HG02610 (cell line): ENCODE results near the gene SRSF7.
"Not testable (repeated sequence)": the region's sequence is repeated elsewhere in the genome, so short reads cannot be mapped to it uniquely, and the experiment has no call there.

Source experiments
- ATAC-seq: cut with Tn5 transposase; IDR thresholded peaks from one replicate; pipeline ENCODE4 v1.9.1; 2021; ENCODE audit warnings: mild to moderate bottlenecking, moderate library complexity; ENCODE audit not compliant: unreplicated experiment

Gene SRSF7

GRCh38 chr2:38706846-38707345, 44.3 kb downstream of the SRSF7 start:
- no peak for ATAC-seq

DNA sequence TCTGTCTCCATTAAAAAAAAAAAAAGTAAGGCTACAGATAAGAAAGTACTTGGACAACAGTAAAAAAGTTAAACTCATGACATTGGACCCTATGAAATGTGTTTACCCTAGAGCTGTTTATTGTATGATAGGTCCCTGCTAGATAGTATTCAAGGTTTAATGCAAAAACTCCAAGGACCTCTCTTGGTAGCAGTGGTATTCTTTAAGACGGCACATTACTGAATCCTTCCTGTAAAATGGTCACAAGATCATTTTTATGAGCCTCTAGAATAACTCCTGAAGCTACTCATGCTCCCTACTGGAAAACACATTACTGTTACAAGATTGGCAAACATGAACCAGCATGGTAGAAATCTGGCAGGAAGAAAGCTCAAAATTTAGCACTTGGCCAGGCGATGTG, 46.5 kb downstream of the SRSF7 start:
- ATAC-seq = no peak

DNA sequence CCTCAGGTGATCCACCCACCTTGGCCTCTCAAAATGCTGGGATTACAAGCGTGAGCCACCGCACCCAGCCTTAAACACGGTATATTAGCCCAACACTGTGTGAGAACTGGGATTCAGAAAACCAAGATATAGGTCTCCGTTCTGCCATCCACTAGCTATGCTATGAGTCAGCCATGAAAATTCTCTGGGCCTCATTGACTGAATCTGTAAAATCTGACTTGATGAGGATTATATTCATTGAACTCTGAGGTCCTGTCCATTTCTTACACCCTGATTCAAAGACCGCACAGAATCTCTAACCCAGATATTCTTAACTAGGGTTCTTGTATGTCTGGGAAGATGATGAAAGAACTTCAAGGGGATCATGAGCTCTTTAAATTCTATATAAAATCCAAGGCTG, 47.8 kb downstream of the SRSF7 start:
- not testable (repeated sequence) for ATAC-seq

DNA sequence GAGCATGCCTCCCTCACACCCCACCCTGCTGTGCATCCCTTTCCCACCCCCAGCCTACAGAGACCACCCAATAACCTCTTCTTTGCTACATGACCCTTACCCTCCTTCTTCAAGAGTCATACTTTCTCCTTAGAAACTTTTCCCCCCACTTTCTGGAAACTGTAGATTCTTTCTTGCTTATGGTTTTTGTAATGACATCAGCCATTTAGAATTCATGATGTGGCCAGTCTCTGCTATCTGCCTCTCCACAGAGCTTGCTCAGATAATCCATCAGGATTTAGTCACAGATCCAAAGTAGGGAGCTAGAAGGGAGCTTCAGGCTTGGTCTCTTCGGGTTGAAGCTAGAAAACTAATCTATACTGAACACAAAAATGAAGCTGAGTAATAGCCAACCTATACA, 48.7 kb downstream of the SRSF7 start:
- ATAC-seq = no peak

DNA sequence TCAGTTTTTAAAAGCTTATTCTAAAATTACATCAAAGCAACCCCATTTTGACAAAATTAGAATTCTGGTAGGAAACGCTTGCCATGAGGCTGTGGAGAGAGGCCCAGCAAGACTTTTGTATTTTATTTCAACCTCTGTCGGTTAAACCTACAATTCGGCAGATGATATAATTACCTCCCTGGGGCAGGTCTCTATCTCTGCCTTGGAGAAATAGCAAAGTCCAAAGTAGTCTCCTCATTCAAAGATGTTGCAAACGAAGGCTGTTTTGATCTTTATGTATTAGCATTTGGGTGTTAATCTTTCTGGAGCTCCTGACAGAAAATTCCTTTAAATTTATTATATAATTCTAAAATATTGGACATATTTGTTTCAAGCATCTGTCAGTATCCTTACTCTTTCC, 49.6 kb downstream of the SRSF7 start:
- ATAC-seq = no peak

DNA sequence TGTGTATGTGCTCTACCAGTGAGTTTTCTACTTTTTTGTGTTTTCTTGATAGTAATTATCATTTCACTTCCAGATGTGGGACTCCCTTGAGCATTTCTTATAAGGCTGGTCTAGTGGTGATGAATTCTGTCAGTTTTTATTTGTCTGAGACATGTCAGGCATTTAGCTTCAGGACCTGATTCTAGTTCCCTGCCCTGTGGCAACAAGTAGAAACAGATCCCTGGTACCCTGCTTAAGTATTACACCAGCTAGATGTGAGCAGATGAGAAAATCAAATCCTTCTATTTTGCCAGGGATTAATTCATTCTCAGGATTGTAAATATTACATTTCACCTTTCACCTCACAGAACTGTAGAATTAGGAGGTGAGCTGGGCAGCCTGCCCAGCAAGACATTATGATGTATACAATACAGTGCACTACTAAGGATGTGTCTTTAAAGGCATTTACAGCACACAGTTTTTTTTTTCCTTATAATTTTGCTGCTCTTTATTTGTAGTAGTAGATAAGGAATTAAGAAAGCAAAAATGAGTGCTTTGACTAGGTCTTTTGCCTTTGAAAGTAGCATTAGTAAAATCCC, 50.2 kb downstream of the SRSF7 start:
- ATAC-seq = no peak

DNA sequence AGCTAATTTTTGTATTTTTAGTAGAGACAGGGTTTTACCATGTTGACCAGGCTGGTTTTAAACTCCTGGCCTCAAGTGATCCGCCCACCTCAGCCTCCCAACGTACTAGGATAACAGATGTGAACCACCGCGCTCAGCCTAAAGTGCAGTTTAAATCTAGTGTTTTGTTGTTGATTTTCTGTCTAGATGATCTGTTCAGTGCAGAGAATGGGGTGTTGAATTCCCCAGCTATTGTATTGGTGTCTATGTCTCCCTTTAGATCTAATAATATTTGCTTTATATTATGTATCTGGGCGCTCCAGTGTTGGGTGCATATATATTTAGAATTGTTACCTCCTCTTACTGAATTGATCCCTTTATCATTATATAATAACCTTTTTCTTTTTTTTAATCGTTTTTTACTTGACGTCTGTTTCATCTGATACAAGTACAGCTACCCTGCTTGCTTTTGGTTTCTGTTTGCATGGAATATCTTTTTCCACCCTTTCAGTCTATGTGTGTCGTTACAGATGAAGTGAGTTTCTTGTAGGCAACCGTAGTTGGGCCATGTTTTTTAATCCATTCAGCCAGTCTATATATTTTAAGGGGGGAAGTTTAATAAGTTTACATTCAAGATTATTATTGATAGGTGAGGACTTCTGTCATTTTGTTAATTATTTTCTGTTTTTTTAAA, 50.9 kb downstream of the SRSF7 start:
- ATAC-seq = no peak

DNA sequence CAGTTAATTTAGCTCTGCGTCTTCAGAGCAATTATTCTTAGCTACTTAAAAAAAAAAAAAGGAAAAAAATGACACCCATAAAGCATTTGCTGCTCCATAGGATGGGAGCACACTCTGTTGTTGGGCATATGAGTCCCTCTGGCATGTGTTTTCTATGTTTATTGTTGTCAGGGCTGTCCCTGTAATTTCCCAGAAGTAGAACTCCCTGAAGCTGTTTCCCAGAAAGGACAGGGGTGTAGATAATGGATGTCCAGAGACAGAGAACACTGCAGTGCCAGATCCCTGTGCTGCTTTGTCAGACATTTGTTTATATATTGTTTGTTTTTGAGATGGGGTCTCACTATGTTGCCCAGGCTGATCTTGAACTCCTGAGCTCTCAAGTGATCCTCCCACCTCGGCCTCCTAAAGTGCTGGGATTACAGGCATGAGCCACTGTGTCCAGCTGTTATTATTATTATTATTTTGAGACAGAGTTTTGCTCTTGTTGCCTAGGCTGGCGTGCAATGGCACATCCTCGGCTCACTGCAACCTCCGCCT, 52.6 kb downstream of the SRSF7 start:
- ATAC-seq = no peak

- ATAC-seq = no peak
Observed at GRCh38 chr2:38697116-38697840, 53.9 kb downstream of the SRSF7 start.
